Peyer's patch (tissue), 4 donors: ENCODE results near the gene ANP32E.

Experiments used
- POLR2A ChIP-seq, 2 donors: fragments of 450-650 bp; IDR thresholded peaks; one replicate each; pipeline ENCODE4 v1.5.1; 2017; ENCODE audit warnings: antibody characterized with exemption in 2 of 2, mild to moderate bottlenecking in 2 of 2, moderate library complexity in 2 of 2
- TF ChIP-seq, protein P1 (sequence below), 6 experiments: fragments of 450-650 bp in 4 of 6; fragments of 200-600 bp in 2 of 6; sonication (generic) in 1 of 6; IDR thresholded peaks; one replicate each; pipeline ENCODE4 v1.5.1; 2017 to 2019; ENCODE audit warnings: antibody characterized with exemption in 6 of 6, mild to moderate bottlenecking in 3 of 6, moderate library complexity in 1 of 6

DNA sequence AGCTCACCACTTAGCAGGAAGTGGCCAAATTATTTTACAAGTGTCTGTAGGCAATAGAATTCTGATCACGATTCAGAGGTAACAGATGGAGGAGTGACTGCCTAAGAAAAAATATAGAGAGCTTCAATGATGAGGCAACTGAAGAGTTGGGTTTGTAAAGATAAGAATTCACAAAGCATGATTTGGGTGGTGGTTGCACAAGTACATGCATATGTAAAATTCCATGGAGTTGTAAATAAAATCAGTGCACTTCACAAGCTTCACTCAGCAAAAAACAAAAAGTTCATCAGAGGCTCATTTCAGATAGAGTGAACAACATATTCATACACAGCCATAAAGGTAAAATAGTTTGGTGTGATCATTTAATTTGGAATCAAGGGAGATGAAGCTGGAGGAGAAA lies 10.9 kb downstream of the ANP32E start:
- TF ChIP-seq POLR2A (IDR thresholded peaks at IDR 0.05) = no peak
- TF ChIP-seq, protein P1, sequence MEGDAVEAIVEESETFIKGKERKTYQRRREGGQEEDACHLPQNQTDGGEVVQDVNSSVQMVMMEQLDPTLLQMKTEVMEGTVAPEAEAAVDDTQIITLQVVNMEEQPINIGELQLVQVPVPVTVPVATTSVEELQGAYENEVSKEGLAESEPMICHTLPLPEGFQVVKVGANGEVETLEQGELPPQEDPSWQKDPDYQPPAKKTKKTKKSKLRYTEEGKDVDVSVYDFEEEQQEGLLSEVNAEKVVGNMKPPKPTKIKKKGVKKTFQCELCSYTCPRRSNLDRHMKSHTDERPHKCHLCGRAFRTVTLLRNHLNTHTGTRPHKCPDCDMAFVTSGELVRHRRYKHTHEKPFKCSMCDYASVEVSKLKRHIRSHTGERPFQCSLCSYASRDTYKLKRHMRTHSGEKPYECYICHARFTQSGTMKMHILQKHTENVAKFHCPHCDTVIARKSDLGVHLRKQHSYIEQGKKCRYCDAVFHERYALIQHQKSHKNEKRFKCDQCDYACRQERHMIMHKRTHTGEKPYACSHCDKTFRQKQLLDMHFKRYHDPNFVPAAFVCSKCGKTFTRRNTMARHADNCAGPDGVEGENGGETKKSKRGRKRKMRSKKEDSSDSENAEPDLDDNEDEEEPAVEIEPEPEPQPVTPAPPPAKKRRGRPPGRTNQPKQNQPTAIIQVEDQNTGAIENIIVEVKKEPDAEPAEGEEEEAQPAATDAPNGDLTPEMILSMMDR (IDR thresholded peaks at IDR 0.05) = no peak
